SKM-1 treated with dmso at 0.1 percent for 144 hours (cell line): ENCODE results near the gene GPR35.

Source experiments
- DNase-seq: peaks from one replicate; lab custom pipeline; 2025; ENCODE audit not compliant: unreplicated experiment; lab: John Stamatoyannopoulos, UW

The GPR35 gene, protein sequence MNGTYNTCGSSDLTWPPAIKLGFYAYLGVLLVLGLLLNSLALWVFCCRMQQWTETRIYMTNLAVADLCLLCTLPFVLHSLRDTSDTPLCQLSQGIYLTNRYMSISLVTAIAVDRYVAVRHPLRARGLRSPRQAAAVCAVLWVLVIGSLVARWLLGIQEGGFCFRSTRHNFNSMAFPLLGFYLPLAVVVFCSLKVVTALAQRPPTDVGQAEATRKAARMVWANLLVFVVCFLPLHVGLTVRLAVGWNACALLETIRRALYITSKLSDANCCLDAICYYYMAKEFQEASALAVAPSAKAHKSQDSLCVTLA

DNA sequence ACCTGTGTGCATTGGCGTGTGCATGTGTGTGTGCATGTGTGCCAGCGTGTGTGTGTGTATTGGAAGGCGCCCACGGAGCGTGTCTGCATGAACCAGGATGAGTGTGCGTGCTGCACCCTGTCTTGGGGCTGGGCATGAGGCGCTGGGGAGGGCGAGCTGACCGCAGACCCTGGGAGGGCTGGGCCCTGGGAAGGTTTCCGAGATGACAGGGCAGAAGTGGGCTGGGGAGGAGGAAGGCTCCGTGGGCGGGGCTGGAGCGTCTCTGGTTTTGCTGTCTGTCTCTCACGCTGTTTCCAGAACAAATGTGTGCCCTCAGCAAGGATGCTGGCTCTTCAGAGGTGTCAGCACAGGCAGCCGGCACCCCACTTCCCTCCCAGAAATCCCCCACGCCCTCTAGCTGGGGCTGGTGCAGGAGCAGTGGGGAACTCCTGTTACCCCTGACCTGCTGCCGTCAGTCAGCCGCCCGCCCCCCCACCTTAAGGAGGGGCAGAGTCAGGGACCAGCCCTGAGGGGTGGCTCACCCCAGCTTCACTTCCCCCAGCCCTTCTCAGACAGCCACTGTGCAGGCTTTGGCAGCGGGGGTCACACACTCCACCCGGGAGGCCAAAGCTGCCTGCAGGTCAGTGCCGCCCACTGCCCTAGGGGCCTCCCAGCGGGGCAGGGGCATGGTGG lies at the start of gene GPR35:
GPR35 (plus strand) TSS at position 531 of the 672 bp plus-strand sequence. CDS start 4,473 bp downstream, outside the sequence.
- peak; percentile 94 for DNase-seq

DNA sequence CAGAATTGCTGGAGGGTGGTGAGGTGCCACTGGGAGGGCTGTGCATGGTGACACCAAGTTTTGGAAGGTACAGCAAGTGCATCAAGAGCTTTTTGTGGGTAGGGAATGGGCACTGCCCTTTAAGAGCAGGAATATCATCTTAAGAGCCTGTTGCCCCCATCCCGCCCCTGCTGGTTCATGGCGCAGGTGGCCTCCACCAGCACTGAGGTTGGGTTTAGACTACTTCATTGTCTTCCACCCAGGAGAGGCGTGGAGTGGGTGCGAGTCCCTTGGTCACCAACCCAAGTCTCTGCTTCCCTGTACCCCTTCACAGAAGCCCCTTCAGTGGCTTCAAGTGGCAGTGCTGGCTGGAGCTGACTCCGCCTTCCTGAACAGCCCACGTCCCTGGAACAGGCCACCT lies 49.2 kb upstream of the GPR35 start:
- no peak for DNase-seq

- no peak for DNase-seq
Measured at GRCh38 chr2:240576436-240577205, 48.7 kb upstream of the GPR35 start.

GRCh38 chr2:240577281-240578109 lies 47.8 kb upstream of the GPR35 start:
- no peak for DNase-seq

GRCh38 chr2:240578110-240578450 lies 47.2 kb upstream of the GPR35 start:
- no peak for DNase-seq

GRCh38 chr2:240578488-240578887 lies 46.8 kb upstream of the GPR35 start:
- no peak for DNase-seq

GRCh38 chr2:240579071-240579762 lies 46.1 kb upstream of the GPR35 start:
- DNase-seq, result no peak

GRCh38 chr2:240579771-240580614 lies 45.3 kb upstream of the GPR35 start:
- DNase-seq, result peak; percentile 89

DNA sequence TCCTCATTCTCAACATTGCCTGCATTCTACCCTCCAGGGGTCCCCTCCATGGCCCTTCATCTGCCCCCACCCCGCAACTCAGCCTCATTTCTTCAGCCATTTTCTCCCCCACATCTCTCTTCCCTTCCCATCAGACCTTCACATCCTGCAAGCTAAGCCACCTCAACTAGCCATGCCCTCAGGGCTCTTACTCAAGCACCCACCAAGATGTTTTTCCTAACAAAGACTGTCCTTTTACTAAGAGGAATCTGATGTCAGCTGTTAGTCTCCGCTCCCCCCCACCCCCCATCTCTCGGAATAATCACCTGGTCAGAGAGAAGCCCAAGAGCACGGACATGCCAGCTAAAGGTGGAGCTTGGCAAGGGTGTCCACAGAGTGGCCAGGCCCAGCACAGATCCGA lies 43.5 kb upstream of the GPR35 start:
- DNase-seq, result no peak

- no peak for DNase-seq
Measured at GRCh38 chr2:240582781-240583180, 42.5 kb upstream of the GPR35 start.

- no peak for DNase-seq
Measured at GRCh38 chr2:240583774-240584173, 41.5 kb upstream of the GPR35 start.

DNA sequence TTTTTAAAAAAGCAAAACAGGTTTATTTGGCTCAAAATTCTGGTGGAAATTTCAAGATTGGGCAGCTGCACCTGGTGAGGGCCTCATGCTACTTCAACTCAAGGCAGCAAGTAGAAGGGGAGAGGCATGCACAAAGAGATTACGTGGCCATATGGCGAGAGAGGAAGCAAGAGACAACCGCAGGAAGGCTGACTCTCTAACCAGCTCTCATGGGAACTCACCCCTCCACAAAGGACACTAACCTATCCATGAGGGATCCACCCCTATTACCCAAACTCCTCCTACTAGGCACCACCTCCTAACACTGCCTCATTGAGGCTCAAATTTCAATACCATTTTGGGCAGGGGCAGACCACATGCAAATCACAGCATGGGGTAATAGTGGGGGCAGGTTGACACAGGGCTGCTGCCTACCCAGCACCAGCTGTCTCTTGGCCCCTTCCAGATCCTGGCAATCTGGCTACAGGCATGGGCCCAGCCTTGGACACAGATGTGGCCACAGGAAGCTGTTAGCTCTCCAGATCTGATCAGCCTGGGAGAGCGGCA lies 40.7 kb upstream of the GPR35 start:
- peak; percentile 58 for DNase-seq

DNA sequence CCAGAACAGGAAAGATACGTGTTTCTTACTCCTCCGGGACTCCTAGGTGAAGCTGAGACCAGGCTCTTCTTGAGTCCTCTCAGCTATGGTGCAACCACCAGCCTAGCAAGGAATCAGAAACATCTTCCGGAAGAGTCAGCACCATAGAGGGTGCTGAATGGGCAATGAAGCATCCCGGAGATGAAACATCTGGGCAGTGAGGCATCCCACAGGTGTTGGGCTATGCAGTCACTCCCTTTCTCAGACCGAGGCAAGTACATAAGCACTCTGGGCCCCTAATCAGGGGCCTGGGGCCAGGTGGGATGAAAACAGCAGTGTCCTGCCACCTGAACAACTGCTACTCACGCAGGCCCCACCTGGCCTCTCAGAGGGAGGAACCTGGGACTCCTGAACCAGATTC lies 40.2 kb upstream of the GPR35 start:
- DNase-seq, result no peak

GRCh38 chr2:240585681-240586197 lies 39.5 kb upstream of the GPR35 start:
- DNase-seq, result no peak

DNA sequence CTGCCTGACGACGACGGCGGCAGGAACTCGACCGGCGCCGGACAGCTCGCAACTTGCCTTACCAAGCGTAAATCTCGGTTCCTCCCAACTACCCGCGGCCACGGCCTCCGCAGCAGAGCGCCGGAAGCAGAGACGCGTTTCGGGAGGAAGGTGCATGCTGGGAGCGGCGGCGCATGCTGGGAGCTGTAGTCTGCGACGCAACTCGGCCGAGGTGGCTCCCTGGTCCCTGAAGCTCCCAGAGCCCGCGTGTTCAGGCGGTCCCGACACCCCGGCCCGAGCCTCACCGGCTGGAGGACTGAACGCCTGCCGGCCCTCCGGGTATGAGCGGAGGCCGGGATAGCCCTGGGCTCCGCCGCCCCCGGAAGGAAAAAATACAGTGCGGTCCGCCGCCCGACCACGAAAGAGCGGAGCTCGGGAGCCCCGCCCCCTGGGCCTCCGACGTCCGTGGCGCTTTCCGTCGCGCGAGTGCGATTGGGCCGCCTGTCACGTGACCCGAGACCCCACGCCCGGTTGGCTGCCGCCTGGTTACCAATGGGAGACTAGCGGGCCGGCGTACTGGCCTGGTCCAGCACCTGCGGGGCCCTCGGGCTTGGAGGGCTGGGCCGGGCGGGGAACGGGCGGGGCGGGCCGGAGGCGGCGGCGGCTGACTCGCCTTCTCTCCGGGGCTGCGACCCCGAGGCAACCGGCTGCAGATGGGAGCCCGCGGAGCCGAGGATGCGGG lies 38.9 kb upstream of the GPR35 start, which contains the start of gene CAPN10:
CAPN10 (plus strand) TSS at position 537 of the 721 bp plus-strand sequence; CDS start at position 715, 178 bp downstream.
- peak; percentile 90 for DNase-seq

DNA sequence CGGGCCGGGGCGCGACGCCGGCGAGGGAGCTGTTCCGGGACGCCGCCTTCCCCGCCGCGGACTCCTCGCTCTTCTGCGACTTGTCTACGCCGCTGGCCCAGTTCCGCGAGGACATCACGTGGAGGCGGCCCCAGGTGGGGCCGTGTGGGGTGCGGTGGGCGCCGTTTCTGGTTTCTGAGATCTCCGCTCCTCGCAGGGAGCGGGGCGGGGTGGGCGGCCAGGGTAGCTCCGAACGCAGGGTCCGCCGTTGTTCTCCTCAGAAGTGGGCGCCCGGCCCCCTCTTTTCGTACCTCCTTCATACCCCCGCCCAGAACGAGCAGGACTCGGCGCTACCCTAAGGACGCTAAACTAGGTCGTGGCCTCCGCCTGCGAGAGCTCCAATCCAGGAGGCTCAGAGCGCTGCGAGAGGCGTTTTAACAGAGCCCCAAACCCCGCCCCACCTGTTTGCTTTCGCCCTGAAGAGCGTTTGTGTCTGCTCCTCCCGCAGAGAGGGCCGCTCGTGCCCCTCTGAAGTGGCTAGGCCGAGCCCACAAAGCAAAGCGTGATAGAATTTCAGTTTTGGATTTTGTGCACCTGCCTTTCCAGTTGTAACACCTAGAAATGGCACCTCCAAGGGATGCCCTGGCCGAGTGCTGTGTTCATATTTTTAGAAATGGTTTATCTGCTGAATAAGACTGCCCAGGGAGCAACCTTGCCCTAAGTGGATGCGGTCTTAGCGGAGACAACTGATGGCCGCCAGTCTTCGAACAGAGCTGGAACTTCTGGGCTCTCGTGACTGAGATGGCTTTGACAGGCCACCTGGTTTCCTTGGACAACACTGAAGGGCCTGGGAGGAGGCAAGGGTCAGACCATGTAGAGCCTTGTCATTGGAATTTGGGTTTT lies 38.1 kb upstream of the GPR35 start:
- no peak for DNase-seq

DNA sequence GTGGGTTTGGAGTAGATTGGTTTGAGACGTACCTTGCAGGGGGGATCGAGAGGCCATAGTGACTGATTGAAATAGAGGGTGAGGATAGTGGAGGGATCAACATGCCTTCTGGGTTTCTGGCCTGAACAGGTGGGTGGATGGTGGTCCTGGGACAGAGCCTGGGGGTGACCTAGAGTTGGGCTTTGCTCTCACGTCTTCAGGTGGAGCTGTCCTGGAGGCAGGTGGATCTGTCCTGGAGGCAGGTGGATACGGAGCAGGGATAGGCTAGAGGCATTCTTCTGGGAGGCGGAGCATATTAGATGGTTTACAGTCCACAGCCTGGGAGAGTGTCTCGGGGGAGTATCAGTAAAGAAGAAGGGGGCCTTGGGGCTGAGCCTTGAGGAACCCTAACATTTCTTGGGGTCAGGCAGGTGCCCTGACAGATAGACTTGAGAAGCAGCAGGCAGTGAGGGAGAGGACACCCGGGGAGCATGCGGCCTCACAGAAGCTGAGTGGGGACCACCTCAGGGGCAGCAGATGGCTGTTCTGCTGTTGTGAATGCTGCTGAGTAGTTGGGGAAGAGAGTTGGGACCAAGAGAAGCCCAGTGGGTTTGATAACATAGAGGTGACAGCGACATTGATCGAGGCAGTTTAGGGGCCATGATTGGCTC lies 37.1 kb upstream of the GPR35 start:
- DNase-seq, result no peak
